ENCODE results near the gene FAM222A.

DNA sequence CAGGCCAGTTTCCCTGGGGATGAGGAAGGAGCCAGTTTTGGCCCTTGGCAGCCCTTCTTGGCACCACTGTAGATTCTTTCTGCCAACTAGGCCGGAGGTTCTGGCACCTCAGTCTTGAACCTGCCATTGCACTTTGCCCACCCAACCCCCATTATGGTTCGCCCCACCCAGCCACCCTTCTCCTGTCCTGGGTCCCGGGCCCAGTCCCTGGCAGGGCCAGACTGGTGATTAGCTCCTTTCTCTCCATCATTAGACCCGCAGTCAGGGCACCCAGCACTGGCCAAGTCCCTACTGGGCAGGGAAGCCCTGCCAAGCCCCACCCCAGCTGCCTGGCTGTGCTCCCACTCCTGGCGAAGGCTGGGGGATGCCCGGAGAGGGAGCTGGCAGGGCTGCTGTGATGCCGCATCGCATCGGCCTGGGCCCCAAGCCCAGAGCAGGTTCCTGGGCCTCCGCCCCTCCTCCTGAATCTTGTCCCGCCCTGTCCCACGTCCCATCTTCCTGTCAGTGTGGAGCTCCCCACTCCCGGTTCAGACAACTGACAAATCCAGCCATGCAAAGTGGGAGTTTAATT lies 9.8 kb downstream of the FAM222A start:
- TF ChIP-seq, protein P1, sequence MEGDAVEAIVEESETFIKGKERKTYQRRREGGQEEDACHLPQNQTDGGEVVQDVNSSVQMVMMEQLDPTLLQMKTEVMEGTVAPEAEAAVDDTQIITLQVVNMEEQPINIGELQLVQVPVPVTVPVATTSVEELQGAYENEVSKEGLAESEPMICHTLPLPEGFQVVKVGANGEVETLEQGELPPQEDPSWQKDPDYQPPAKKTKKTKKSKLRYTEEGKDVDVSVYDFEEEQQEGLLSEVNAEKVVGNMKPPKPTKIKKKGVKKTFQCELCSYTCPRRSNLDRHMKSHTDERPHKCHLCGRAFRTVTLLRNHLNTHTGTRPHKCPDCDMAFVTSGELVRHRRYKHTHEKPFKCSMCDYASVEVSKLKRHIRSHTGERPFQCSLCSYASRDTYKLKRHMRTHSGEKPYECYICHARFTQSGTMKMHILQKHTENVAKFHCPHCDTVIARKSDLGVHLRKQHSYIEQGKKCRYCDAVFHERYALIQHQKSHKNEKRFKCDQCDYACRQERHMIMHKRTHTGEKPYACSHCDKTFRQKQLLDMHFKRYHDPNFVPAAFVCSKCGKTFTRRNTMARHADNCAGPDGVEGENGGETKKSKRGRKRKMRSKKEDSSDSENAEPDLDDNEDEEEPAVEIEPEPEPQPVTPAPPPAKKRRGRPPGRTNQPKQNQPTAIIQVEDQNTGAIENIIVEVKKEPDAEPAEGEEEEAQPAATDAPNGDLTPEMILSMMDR (IDR thresholded peaks at IDR 0.05), result no peak
- TF ChIP-seq POLR2A (IDR thresholded peaks at IDR 0.05), result no peak
